ENCODE measurements around the gene EPB42.
A peak's percentile ranks its signal among the peaks of the same experiment; 100 is the strongest.
"Not testable (repeated sequence)": the region's sequence is repeated elsewhere in the genome, so short reads cannot be mapped to it uniquely, and the experiment has no call there.

The EPB42 gene

GRCh38 chr15:43212299-43212698 is 8.5 kb downstream of the EPB42 start:
- no peak for DNase-seq (ENCODE audit: low read depth in 2 of 2)

DNA sequence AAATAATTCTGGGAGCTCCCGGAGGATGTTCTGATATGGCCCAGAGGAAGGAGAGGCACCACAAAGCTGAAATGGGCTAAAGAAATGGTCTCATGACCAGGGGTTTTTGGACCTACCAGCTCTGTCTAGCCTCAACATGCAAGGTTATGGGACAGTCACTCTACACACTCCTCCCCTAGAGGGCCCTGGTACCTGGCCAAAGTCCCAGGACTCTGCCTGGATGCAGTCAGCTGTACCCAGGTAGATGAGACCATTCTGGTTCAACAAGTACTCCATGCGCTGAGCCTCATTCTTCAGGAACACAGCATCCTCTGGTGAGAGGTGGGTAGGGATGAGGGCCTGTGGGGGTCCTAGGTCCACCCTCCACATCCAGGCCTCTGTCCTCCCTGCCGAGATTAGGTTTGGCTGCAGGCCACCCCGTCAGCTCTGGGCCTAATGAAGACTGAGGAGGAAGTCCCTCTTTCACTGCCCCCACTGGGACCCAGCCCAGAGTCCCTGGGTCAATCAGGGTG is 9.5 kb downstream of the EPB42 start:
- DNase-seq (ENCODE audit: low read depth in 2 of 2) = no peak

DNA sequence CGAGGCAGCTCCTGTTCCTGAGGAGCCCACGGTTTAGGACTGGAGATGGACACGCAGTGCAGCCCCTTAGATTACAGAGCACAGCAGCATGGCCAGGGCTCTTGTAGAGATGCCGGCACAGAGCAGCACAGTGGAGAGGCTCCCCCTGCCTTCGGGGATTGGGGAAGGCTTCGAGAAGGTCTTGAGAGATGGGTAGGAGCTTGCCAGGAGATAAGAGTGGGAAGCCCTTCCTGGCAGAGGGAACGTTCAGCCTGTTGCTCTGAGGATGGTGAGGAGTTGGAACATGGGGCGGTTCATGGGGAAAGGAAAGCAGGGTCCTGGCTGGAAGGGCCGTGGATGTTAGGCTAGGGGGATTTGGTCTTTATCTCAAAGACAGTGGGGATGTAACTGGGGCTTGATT is 10.0 kb downstream of the EPB42 start:
- no peak for DNase-seq (ENCODE audit: low read depth in 2 of 2)

GRCh38 chr15:43210172-43210745 is 10.6 kb downstream of the EPB42 start:
- DNase-seq (ENCODE audit: low read depth in 2 of 2) = no peak

DNA sequence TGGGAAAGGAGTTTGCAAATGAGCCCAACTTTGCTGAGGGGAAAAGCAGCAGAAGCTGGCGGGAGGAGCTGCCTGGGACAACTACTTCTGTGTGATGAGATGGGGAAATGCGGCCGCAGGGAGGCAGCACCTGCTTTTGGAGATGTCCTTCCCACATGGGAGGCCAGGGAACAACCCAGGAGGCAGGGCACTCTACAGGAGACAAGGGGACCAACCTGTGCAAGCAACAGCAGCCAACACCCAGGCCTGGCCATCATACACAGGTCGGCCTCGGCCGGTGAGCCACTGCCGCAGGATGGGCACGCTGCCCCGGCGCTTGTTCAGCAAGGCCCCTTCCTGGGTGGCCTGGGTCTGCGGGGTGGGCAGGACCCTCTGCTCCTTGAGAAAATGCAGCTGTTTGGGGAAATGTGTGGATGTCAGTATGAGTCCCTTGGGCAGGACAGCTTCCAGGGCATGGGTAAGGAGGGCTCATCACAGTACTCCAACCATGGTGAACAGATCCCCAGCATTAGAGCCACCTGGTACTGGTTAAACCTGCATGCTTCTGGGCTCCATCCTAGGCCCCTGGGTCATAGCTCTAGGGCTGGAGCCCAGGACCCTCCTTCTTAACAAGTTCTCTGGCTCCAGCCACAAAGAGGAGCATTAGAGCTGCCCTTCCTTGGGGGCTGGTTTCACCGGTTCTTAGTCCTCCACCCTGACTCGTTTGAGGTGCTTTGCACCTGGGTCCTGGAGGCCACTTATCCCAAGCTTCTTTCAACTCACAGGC is 11.6 kb downstream of the EPB42 start:
- no peak for DNase-seq (ENCODE audit: low read depth in 2 of 2)

GRCh38 chr15:43208052-43209002 is 12.5 kb downstream of the EPB42 start:
- no peak for DNase-seq (ENCODE audit: low read depth in 2 of 2)

DNA sequence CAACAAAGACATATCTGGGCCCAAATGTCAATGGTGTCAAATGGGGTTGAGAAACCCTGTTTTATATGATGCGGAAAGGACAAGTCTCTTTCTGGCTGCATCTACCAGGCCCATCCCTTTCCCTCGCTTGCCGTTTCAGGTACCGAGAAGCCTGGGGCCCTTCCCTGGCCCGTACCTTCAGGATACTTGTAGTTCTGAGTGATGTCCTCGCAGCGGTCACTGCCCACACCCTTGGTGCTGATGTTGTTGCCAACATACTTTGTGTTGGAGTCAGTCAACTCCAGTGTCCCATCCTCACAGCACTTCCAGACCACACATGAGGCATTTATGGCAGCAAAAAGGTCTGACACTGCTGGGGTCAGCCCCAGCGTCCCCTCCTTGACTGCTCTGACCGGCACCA is 13.8 kb downstream of the EPB42 start:
- no peak for DNase-seq (ENCODE audit: low read depth in 2 of 2)

DNA sequence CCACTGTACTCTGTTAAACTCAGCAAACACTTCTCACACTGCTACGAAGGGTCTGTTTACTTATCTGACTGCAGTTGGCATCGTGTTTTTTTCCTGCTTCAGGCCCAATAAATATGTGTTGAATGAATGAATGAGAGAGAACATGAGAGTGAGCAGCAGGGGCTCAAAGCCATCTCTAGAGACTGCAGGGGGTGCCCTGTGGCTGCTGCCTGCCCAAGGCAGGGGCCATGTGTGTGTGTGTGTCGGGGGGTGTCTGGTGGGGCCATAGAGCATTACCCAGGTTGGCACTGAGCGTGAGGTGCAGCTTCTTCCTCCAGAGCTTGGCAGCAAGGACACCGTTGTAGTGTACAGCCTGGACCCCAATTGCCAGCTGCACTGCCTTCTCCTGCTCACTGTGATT is 14.8 kb downstream of the EPB42 start:
- no peak for DNase-seq (ENCODE audit: low read depth in 2 of 2)

DNA sequence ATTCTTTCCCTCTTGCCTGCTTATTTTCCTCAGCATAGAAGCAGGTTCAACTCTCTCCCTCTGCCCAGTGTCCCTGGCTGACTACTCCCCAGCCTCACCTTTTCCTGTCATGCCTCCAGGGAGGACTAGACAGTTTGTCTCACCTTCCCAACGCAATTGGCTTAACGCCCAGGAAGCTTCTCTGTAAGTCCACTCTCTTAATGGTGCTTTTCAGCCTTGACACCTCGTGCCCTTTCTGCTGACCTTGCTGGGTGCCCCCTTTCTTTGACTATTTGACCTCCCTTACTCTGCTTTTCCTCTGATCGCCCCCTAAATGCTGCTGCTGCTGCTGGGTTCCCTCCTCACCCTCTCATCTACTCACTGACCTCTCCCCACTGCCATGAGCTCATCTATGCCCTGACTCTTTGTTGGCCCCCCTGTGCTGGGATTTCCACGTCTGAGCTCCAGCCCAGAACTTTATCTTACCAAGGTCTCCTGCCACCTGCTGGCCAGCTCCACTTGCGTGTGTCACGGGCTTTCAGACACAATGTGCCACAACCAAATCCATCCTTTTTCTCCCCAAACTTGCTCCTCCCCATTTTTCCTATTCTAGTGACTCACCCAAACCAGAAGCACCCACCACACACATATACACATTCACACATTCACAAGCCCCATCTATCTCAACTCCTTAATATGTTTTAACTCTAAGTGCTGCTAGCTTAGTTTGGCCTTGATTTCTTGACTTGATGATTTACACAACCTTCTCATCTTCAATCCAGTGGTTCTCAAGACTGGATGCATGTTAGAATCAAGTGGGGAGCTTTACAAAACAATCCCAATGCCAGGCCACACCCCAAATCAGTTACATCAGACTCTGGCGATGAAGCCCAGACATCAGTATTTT is 16.6 kb downstream of the EPB42 start:
- peak in 1 of 2 donors; percentile 26 for DNase-seq (ENCODE audit: low read depth in 2 of 2)

- DNase-seq (ENCODE audit: low read depth in 2 of 2) = no peak
Measured at GRCh38 chr15:43199945-43200488, 20.8 kb downstream of the EPB42 start.

GRCh38 chr15:43198992-43199391 is 21.8 kb downstream of the EPB42 start:
- DNase-seq (ENCODE audit: low read depth in 2 of 2) = no peak

DNA sequence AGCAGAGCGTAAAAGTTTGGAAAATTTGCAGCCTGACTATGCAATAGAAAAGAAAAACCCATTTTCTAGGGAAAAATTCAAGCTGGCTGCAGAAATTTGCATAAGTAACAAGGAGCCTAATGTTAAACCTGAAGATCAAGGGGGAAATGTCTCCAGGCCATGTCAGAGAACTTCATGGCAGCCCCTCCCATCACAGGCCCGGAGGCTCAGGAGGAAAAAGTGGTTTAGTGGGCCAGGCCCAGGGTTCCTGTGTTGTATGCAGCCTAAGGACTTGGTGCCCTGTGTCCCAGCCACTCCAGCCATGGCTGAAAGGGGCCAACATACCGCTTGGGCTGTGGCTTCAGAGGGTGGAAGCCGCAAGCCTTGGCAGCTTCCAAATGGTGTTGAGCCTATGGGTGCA is 22.3 kb downstream of the EPB42 start:
- DNase-seq (ENCODE audit: low read depth in 2 of 2) = not testable (repeated sequence)

- DNase-seq (ENCODE audit: low read depth in 2 of 2) = not testable (repeated sequence)
Measured at GRCh38 chr15:43197773-43198172, 23.0 kb downstream of the EPB42 start.

DNA sequence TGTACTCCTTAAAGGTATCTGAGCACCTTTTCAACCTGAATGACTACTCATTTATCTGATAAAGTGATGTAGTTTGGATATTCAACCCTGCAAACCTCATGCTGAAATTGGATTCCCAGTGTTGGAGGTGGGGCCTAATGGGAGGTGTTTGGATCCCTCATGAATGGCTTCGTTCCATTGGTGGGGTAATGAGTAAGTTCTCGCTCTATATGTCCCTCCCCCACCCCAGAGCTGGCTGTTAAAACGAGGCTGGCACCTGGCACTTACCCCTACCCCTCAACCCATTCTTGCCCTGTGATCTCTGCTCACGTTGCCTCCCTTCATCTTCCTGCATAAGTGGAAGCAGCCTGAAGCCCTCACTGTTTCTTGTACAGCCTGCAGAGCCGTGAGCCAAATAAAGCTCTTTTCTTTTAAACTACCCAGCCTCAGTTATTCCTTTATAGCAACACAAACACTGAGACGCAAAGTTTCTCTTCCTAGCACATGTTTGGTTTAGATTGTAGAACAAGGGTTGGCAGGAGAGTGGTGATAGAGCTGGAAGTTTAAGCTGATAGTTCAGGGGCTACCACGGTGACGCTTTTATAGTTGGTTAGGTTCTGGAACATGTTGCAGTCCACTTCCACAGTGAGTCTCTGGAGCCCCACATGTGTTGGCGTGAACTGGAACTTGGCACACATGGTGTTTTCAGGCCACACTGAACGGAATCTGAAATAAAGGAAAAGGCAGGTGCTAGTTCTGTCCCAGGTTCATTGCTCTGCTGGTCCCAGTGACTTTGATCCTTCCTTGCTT is 23.9 kb downstream of the EPB42 start:
- DNase-seq (ENCODE audit: low read depth in 2 of 2) = no peak

GRCh38 chr15:43194795-43195194 is 26.0 kb downstream of the EPB42 start:
- no peak for DNase-seq (ENCODE audit: low read depth in 2 of 2)

DNA sequence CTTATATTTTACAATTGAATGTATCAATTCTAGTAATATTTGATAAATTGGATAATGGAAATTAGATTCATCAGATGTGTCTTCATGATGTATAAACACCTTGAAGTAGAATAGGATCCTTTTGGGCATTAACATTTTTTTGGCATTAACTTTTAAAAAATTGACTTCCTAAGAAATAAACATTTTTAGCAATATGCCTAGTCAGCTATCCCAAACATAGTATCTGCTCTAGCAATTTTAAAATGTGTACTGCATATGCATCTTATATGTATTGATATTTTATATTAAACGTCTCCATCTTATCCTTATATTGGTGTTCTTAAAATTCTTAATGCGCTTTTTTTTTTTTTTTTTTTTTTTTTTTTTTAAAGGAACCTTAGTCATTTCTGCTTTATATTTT is 27.1 kb downstream of the EPB42 start:
- no peak for DNase-seq (ENCODE audit: low read depth in 2 of 2)

DNA sequence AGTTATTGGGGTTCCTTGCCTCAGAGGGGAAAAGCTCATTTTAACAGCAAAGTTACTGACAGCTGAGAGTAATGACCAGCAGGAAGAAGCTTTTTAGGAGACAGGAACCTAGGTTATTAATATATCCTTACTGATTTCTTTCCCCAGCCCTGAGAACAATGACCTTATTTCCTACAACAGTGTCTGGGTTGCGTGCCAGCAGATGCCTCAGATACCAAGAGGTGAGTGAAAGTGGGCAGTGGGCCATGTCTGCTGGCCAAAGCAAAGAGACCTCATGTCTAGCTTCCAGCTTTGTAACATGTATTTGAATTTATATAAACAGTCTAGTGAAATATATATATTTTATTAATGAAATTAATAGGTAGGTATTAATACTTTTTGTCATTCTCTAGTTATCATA is 30.6 kb downstream of the EPB42 start:
- no peak for DNase-seq (ENCODE audit: low read depth in 2 of 2)

- DNase-seq (ENCODE audit: low read depth in 2 of 2) = no peak
Measured at GRCh38 chr15:43189296-43189695, 31.5 kb downstream of the EPB42 start.

DNA sequence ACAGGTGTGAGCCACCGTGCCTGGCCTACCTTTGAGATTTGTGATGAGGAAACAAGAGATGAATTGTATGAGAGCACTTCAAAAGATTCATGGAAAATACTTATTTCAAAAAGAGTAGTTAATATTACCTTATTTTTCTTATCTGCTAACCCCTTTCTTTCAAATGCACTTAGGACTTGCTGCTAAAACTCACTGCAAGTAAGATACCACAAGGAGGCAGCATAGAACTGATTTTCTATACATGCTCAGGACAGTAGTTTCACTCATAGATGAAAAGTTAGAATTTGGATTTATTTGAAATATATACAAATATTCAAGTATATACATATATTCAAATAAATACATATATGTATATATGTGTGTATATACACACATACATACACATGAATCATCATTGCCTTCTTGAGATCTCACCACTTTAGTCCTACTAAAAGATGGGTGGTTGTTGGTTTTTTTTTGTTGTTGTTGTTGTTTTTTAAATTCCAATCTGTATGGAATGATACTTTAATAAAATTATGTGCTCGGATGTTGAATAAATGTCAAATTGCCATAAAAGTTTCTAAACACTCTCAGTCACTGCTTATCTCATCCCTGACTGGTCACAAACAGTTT is 33.2 kb downstream of the EPB42 start:
- no peak for DNase-seq (ENCODE audit: low read depth in 2 of 2)

GRCh38 chr15:43186003-43186353 is 34.8 kb downstream of the EPB42 start:
- no peak for DNase-seq (ENCODE audit: low read depth in 2 of 2)
